ENCODE measurements around the gene PSORS1C2.
"Not testable (repeated sequence)": the region's sequence is repeated elsewhere in the genome, so short reads cannot be mapped to it uniquely, and the experiment has no call there.

- TF ChIP-seq CTCF (conservative IDR thresholded peaks at IDR 0.05); EZH2 (IDR thresholded peaks at IDR 0.05; ENCODE audit: low read depth): not testable (repeated sequence)
These were observed 26.4 kb upstream of the PSORS1C2 start for GRCh38 chr6:31165064-31165832.

All from PC-9 (cell line).